ENCODE measurements around the gene ACTA2.

The ACTA2 gene

DNA sequence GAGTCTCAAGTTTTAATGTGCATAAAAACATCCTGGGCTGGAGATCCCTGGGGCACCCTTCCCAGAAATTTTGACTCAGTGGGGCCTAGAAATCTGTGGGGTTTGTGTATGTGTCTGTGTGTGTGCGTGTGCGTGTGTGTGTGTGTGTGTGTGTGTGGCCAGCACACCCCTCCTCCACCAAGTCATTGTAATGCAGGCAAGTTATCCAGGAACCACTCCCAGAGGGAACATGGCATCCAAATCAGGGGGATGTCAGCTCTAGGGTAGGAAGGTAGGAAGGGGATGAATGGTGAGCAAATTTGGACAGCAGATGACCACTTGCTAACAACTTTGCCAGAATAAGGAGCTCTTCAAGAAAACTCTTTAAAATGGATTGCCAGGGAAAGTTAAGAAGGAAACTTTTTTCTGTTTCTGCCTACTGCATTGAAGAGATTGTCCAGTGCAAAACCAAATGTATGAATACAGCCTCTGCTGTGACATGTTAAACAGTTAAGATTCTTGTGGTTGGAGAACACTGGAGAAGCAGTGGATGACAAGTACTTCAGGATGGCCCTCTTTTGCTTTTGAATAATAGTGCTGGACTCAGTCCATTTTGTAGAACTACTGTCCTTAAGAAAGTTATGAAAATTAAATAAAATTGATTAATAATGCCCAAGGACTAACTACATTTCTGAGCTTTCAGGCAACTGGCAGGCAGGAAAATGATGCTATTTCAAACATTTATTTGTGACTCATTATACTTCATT is 60.2 kb downstream of the ACTA2 start:
- no peak for DNase-seq (ENCODE audit: low spot score)

DNA sequence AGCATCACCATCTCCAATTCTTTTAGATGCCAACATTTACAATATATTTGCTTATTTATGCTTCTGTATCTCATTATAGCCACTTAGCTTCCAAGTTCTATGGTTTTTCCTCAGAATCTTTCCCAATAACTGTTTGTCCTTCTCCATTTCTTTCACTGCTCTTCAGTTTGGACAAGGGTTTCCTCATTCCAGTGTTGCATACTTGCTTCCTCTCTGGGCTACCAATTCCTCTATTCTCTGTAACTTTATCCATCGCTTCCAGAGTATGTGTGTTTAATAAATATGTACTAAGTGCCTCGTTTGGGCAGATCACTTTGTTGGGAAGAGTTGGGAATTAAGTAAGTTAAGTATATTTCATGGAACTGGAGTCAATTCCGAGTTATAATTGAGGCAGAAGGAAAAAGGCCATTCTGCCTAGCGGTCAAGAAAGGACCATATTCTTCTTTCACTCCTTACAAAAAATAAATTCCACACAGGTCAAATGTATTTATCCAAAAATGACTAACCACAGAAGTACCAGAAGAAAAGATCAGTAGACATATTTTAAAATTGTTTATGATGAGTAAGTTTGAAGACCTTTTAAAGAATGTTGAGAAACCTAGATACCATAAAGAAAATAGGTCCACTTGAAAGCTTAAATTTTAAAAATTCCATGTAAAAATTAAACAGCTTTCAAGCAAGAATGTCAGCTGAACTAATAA is 61.7 kb downstream of the ACTA2 start:
- no peak for DNase-seq (ENCODE audit: low spot score)

DNA sequence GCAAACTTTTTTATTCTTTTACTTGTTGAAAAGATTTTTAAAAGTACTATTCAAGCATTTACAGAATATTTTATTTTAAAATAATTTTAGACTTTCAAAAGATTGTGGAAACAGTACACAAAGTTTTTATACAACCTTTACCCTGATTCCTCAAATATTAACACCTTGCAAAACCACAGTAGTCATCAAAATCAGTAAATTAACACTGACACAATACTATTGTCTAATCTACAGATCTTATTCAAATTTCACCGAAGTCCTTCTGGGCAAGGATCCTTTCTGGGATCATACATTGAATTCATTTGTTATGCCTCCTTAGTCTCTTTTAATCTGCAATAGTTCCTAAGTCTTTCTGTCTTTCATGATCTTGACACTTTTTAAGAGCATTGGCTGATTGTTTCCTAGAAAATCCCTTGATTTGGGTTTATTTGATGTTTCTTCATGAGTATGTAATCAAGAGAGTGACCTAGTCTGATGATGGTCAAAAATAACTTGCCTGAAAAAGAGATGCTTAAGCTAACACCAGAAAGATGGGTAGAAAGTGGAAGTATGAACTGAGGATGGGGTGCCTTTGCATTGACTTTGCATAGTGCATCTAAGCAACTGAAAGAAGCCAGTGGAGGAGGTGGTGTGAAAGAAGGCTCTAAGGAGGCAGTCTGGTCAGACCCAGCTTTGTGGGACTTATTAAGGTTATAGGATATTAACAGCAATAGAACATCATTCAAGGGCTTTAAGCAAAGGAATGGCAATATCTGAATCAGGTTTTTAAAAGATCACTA is 62.8 kb downstream of the ACTA2 start:
- no peak for DNase-seq (ENCODE audit: low spot score)

DNA sequence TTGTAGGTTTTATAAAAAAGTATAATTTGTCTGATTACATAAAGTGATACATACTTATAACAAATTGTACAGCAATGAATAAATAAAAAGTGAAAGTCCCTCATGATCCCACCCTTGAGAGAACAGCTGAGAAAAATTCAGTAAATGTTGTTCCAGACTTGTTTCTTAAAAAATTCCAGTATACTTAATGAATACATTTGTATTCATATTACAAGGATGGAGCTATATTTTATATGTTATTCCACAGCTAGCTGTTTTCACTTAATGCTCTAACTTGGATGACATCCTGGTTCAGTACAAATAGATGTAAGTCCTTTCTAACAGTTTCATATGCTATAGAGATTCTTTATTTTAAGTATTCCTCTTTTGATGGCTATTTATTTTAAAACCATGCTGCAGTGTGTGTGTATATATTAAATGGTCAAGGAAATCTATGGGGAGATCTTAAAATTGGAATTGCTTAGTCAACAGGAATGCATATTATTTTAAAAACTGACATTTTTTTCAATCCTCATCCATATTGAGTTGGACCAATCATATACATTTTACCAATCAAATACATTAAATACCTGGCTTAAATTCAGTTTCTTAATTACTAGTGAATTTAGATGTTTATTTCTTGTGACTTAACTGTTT is 63.6 kb downstream of the ACTA2 start:
- no peak for DNase-seq (ENCODE audit: low spot score)

DNA sequence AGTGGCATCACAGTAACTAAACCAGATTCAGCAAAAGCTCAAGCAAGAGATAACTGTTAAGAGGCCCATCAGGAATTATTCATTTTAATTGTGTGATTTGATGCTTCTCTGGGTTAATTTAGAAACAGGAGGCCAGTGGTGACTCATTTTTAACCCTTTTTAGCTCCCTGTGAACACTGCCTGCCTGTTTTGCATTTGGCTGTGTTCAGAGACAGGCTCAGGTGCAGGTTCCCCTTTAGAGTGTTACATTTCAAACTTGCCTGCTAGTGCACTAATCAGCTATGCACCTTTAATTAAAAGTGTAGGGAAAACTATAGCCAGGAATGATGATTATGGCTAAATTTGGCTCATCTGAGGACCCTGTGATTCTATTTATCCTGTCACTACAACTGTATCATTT is 66.0 kb downstream of the ACTA2 start:
- DNase-seq (ENCODE audit: low spot score): no peak
